ENCODE results near the gene CAMTA1. TPM values are rescaled to one million over a fixed set of nuclear protein-coding genes. Genes with fewer than 3 reads are reported as not detected.

The CAMTA1 gene
- total RNA-seq, 2 donors from 2014 or later: 76.6 to 85.8 TPM

DNA sequence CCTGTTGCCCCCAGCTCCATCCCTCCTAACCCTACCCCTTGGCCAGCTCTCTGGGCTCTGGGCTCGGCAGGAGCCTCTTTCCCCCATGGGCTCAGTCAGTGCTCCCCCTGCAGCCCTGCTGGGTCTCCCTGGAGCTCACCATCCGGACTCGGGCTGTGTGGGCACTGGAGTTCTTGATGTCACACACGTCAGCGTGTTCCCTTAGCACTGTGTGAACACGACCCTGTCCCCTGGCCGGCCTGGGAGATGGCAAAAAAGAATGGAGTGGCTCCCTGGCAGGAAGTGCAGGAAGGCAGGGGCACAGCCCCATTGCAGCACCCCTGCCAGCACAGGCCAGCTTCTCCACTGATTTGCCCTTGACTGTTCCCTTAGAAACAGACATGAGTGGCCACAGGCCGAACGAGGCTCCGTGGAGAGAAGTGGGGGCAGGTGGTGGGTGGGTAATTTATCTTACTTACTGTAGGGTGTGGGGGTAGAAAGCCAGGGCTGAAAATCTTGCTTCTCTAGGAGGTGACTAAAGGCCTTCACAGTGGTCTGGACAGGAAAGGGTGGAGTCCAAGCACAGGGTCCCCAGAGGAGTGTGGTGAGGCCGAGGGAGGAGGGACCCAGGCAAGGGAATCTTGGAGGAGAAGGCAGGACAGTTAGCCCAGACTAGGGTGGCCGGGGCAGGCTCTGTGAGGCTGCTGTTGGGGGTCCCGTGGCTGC is 604.1 kb downstream of the CAMTA1 start:
- no peak for DNase-seq
- intact Hi-C loops (cut with DNase I, micrococcal nuclease): no loop called here

DNA sequence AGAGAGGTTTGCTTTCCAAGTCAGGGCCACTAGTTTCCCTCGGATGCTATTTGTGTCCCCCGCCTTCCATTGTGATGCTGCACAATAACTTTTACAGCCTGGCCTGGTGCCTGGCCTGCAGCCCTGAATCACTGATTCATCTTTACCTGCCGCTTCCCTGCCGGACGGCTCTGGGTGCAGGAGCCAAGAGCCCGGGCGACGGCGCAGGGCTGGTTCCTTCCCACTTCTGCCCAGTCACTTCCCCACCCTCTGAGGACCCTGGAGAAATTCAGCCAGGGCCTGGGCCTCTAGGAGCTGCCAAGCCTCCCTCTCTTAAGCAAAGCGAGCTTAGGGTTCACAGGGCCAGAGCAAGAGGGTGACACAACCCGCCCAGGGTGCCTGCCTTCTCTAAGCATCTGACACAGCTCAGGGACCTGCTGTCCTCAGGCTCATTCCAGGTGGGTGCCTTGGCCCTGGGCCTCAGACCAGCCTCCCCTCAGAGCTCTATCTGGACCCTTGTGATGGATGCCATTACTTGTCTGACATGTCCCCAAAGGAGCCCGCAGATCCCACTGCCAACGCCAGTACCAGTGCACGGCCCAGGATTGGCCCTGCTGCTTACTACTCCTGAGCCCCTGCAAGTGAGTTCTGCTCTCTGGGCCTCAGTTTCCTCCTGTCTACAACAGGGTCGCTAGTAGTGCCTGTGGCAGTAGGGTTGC is 604.8 kb downstream of the CAMTA1 start:
- ATAC-seq (no peak), DNase-seq (no peak)
- intact Hi-C loops (cut with DNase I, micrococcal nuclease): no loop called here

More for the DNA sequence above, 604.1 kb downstream of the CAMTA1 start:
- ATAC-seq: no peak

GRCh38 chr1:7390604-7391000 is 605.3 kb downstream of the CAMTA1 start:
- ATAC-seq (no peak), DNase-seq (no peak)
- intact Hi-C loops (cut with DNase I, micrococcal nuclease): no loop called here

GRCh38 chr1:7393136-7393535 is 607.9 kb downstream of the CAMTA1 start:
- DNase-seq (no peak), ATAC-seq (no peak)
- intact Hi-C loops (cut with DNase I, micrococcal nuclease): no loop called here

DNA sequence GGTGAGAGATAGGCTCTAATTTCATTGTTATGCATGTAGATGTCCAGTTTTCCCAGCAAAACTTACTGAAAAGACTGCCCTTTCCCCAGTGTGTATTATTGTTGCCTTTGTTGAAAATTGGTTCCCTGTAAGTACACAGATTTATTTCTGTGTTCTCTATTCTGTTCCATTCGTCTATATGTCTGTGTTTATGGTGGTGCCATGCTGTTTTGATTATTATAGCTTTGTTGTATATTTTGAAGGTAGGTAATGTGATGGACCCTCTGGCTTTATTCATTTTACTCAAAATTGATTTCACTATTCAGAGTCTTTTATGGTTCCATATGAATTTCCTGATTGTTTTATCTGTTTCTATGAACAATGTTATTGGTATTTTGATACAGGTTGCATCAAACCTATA is 610.0 kb downstream of the CAMTA1 start:
- no peak for ATAC-seq
- no peak for DNase-seq
- intact Hi-C loops (cut with DNase I, micrococcal nuclease): no loop called here

DNA sequence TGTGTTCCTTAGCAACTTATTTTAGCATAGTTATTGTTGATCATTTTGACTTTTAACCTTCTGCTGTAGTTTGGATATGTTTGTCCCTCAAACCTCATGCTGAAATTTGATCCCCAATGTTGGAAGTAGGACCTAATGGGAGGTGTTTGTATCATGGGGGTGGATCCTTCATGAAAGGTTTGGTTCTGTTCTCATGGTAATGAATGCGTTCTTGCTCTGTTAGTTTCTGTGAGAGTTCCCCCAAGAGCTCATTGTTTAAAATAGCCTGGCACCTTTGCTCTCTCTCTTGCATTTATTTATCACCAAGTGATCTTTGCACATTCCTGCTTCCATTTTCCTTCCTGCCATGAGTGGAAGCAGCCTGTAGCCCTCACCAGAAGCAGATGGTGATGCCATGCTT is 613.7 kb downstream of the CAMTA1 start:
- no peak for ATAC-seq
- intact Hi-C loops (cut with DNase I, micrococcal nuclease): no loop called here
- DNase-seq: no peak

DNA sequence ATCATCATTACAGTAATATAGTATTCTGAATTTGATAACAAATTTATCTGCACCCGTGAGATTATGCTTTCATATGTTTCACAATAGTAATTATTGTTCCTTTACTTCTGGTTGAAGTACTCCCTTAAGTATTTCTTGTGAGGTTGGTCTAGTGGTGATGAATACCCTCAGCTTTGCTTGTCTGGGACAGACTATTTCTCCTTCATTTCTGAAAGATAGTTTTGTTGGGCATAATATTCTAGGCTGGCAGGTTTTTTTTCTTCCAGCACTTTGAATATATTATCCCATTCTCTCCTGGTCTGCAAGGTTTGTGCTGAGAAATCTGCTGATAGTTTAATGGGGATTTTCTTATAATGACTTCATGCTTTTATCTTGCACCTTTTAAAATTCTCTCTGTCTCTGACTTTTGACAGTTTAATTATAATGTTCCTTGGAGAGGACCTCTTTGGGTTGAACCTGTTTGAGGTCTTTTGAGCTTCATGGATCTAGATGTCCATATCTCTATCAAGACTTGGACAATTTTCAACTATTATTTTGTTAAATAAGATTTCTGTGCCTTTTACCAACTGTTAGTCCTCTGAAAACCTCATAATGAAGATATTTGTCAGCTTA is 614.4 kb downstream of the CAMTA1 start:
- DNase-seq (no peak), ATAC-seq (no peak)
- intact Hi-C loops (cut with DNase I, micrococcal nuclease): no loop called here

- intact Hi-C loops (cut with DNase I, micrococcal nuclease): no loop called here
- no peak for DNase-seq
- ATAC-seq: no peak
Measured at GRCh38 chr1:7400566-7400965, 615.3 kb downstream of the CAMTA1 start.

DNA sequence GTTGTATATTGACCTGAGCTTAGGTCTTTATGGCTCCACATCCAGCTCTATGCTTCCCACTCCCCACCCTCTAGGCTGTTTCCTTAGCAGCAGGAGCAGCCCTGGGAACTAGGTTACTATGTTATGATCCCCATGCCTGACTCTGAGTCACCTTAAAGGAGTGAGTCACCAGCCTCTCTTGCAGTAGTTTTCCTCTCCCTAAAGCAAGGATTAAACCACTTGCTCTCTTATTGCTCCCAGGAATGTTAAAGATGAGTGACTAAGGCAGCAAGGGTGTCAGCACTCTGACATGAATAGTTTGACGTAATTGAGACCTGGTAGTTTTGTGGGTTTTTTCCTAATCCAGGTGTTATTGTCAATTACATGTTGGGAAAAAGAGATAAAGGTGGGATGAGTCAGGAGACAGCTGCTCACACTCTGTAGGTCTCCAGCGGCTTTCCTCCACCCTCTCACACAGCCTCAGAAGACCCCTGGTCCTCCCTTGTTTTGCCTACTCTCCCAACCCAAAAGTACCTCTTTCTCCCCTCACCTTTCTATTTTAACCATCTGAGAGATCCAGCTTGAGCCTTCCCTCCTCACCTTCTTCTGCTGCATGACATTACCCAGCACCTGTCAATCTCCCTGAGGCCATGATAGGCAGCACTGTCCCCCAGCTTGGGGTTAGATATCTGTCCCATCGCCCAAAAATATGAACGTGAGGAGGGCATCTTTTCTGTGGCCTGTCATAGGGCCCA is 616.7 kb downstream of the CAMTA1 start:
- intact Hi-C loops (cut with DNase I, micrococcal nuclease): no loop called here
- ATAC-seq: peak; percentile 66
- no peak for DNase-seq

- no peak for DNase-seq
- intact Hi-C loops (cut with DNase I, micrococcal nuclease): no loop called here
- ATAC-seq: no peak
Measured at GRCh38 chr1:7402548-7402850, 617.2 kb downstream of the CAMTA1 start.

DNA sequence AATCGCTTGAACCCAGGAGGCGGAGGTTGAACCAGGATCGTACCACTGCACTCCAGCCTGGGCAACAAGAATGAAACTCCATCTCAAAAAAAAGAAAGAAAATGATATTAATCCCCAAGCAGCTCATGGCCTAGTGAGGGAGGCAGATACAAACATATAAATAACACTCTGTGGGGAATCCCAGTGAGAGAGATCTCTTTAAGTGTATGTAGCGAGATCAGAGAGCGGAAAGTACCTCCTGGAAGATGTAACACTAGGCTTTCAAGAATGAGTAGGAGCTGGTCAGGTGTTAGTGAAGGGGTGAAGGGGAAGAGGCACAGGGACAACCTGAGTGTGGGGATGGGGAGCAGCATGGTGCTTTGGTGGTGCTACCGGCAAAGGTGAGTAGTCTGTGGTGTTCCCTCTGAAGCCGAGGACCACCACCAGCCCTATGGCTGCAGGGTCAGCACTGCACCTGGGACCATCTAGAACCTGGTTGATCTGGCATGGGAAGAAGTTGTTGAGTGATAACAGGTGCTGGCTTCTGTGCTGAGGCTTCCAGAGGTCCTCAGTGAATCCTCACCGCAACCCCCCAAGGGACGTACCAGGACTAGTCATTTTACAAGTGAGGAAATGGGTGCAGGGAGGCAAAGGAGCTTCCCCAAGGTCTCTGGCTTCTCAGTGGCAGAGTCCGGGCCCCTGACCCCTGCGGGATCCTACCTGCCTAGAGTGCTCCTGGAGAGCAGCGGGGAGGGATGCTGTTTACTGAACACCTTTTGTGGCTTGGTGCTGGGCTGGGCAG is 618.2 kb downstream of the CAMTA1 start:
- ATAC-seq: no peak
- intact Hi-C loops (cut with DNase I, micrococcal nuclease): no loop called here
- DNase-seq: no peak

- no peak for DNase-seq
Measured at GRCh38 chr1:7404046-7404742, 618.9 kb downstream of the CAMTA1 start.

GRCh38 chr1:7405844-7406500 is 620.7 kb downstream of the CAMTA1 start:
- intact Hi-C loops (cut with DNase I, micrococcal nuclease): no loop called here
- DNase-seq: no peak

More at GRCh38 chr1:7404046-7404742, 618.9 kb downstream of the CAMTA1 start:
- ATAC-seq: no peak
- intact Hi-C loops (cut with DNase I, micrococcal nuclease): no loop called here

DNA sequence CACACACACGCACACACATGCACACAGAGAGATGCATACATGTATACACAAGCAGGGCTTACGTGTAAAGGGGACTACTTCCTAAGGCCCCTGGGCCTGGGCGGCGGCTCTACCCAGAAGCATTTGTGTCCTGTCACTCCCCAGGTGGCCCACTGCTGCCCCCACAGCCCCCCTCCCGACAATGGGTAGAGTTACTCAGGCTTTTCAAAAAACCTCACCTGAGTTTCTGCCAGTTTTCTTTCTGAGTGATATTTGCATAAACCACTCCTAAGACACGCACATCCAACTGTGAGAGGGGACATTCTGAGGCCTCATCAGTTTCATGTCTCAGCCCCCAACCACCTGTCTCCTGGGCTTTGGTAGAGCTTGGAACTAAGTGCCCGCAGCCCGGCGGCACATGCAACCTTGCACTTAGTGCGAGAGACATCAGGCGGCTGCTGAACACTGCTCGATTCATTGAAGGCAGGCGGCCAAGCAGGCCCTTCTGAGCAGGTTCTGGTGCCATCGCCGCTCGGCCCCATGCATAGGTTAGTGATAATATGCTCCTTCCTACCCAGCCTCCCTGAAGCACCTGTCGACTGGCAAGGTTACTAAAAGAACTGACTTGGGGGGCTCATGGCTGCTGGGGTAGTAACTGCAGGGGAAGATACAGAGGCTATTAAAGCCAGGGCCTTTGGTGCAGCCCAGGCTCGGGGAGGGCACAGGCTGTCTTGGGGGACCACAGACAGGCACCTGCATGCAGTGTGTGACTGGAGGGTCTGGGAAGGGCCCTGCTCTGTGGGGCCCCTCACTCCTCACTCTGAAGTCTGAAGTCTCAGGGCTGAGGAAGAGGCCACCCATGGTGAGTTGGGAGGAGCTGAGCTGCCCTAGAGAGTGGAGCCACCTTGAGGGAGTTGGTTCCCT is 621.6 kb downstream of the CAMTA1 start:
- ATAC-seq (no peak), DNase-seq (no peak)
- intact Hi-C loops (cut with DNase I, micrococcal nuclease): no loop called here

More at GRCh38 chr1:7405844-7406500, 620.7 kb downstream of the CAMTA1 start:
- ATAC-seq: no peak

DNA sequence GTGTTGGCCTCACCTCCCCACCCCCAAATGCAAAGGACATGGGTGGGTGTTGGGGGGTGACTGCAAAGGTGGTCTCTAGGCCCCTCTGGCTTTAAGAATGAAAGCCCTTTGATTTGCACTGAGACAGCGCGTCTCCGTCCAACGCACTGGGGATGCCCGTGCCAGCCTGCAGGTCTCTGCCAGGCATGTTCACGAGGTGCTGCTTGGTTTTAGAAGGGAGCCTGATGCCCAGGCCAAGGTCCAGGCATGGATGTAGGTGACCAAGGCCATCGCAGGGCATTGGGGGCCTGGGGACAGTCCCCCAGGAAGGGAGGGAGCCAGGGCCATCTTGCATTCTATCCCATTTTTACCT is 622.3 kb downstream of the CAMTA1 start:
- intact Hi-C loops (cut with DNase I, micrococcal nuclease): no loop called here
- DNase-seq (no peak), ATAC-seq (no peak)

DNA sequence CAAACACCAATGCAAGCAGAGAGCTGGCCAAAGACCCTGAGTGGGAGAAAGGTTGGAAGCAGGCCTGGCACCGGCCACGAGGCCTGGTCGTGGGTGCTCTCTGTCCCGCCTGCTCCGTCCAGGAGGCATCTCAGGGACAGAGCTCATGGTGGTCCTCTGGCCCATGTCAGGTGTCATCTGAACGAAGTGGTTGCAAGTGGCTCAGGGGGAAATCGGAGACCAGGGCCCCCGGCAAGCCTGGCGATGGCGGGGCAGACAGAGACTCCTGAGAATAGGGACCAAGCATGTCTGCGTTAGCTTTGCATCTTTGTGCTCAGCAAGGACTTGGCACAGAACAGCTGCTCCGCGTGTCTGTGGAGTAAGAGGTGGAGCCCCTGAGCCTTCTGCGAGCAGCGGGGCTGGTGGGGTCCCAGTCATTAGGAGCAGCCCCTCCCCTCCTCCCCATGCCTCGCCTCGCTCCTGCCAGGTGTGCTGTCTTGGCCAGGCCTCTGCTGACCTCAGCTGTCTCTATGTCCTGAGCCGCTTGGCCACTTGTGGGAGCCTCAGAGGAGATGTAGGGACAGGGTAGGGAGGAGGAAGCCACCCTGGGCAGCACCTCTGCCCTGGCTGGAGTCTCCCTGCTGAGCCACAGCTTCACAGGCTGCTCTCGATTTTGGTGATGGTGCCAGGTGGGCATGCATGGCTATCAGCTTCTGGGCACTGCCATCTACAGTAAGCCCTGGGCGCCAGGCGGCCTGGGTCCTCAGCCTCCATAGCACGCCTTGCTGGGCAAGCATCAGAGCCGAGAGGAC is 622.9 kb downstream of the CAMTA1 start:
- ATAC-seq: no peak
- intact Hi-C loops (cut with DNase I, micrococcal nuclease): no loop called here
- DNase-seq: no peak
